Breast epithelium (tissue), 3 donors: ENCODE data around the gene ELOVL6.

Experiments used
- CTCF ChIP-seq, 3 donors: fragments of 450-650 bp; IDR thresholded peaks; one replicate each; pipeline ENCODE4 v1.5.1; 2016 to 2017; ENCODE audit warnings: antibody characterized with exemption in 3 of 3, mild to moderate bottlenecking in 3 of 3, moderate library complexity in 3 of 3
- POLR2AphosphoS5 ChIP-seq, 3 donors: sonication (generic); formaldehyde crosslinking; IDR thresholded peaks; one replicate each; pipeline ENCODE4 v1.6.1; 2017; ENCODE audit warnings: antibody characterized with exemption in 3 of 3

GRCh38 chr4:109999585-109999912, 198.9 kb downstream of the ELOVL6 start:
- TF ChIP-seq CTCF (IDR thresholded peaks at IDR 0.05) (no peak), POLR2AphosphoS5 (IDR thresholded peaks at IDR 0.05) (no peak)
